ENCODE results near the gene SLC2A4RG. TPM values are rescaled to one million over a fixed set of nuclear protein-coding genes. Genes with fewer than 3 reads are reported as not detected.
"Not testable (repeated sequence)": the region's sequence is repeated elsewhere in the genome, so short reads cannot be mapped to it uniquely, and the experiment has no call there.

The SLC2A4RG gene
- total RNA-seq, 1 experiment from 2014 or later: 121 TPM

DNA sequence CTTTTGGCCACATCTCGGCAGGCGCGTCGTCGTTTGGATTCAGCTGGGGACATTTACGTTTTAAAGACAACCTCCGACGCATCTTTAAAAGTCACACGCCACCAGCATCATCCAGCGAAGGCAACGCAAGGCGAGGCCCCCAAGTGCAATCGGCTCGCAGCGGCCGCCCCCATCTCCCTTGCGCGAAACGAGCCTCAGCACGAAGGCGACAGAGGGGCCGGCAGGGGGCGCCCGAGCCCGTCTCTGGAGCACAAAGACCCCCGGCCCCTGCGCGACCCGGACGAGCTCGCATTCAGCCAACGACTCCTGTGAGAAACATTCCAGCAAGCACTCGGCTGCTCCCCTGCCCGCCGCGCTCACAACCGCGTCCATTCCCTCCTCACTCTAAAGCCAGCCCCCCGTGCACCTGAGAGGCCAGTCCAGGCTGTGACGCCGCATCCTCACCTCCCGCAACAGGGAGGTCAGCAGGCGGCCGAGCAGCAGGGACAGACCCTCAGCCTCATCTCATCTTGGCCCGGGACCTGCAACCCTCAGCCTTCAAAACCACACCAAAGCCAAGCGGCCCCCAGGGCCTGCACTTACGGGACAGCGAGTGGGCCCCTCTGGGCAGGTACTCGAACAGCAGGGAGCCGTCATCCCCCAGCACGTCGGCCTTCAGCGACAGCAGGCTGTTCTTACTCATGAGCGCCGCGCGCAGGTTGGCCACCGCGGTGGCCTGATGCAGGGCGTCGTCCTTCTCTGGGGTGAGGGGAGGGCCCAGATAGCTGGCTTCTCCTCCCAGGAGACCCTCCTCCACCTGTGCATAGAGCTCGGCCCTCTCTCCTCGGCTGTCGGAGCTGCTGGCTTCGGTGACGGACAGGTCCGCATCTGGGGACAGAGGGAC lies 35.8 kb downstream of the SLC2A4RG start (continued):
- TF ChIP-seq, protein P1, sequence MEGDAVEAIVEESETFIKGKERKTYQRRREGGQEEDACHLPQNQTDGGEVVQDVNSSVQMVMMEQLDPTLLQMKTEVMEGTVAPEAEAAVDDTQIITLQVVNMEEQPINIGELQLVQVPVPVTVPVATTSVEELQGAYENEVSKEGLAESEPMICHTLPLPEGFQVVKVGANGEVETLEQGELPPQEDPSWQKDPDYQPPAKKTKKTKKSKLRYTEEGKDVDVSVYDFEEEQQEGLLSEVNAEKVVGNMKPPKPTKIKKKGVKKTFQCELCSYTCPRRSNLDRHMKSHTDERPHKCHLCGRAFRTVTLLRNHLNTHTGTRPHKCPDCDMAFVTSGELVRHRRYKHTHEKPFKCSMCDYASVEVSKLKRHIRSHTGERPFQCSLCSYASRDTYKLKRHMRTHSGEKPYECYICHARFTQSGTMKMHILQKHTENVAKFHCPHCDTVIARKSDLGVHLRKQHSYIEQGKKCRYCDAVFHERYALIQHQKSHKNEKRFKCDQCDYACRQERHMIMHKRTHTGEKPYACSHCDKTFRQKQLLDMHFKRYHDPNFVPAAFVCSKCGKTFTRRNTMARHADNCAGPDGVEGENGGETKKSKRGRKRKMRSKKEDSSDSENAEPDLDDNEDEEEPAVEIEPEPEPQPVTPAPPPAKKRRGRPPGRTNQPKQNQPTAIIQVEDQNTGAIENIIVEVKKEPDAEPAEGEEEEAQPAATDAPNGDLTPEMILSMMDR (IDR thresholded peaks at IDR 0.05 in 2 of 3, conservative IDR thresholded peaks at IDR 0.05 in 1 of 3; ENCODE audit: borderline replicate concordance in 1 of 3, insufficient read depth in 1 of 3, low read depth in 2 of 3, low read length in 2 of 3): no peak
- TF ChIP-seq, protein P2, sequence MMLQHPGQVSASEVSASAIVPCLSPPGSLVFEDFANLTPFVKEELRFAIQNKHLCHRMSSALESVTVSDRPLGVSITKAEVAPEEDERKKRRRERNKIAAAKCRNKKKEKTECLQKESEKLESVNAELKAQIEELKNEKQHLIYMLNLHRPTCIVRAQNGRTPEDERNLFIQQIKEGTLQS (IDR thresholded peaks at IDR 0.05): no peak
- TF ChIP-seq JUND (IDR thresholded peaks at IDR 0.05): no peak
- TF ChIP-seq SRF (IDR thresholded peaks at IDR 0.05; ENCODE audit: low read depth): no peak
- TF ChIP-seq, protein P3, sequence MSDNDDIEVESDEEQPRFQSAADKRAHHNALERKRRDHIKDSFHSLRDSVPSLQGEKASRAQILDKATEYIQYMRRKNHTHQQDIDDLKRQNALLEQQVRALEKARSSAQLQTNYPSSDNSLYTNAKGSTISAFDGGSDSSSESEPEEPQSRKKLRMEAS (IDR thresholded peaks at IDR 0.05): no peak
- TF ChIP-seq POLR2AphosphoS5 (IDR thresholded peaks at IDR 0.05; ENCODE audit: low read depth, low read length): no peak
- no peak for TF ChIP-seq SP1 (IDR thresholded peaks at IDR 0.05; ENCODE audit: low read depth)
- no peak for TF ChIP-seq RAD21 (IDR thresholded peaks at IDR 0.05; ENCODE audit: low read depth)
- no peak for TF ChIP-seq TCF7L2 (IDR thresholded peaks at IDR 0.05; ENCODE audit: borderline replicate concordance, extremely low read depth, insufficient read depth, insufficient read length)

DNA sequence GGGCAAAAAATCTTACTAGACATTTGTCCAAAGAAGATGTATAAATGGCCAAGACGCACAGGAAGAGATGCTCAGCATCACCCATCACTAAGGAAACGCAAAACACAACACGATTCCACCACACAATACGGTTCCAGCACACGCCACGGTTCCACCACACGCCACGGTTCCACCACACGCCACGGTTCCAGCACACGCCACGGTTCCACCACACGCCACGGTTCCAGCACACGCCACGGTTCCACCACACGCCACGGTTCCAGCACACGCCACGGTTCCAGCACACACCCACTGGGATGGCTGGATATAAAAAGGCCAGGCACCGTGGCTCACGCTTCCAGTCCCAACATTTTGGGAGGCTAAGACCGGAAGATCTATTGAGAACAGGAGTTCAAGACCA lies 37.3 kb downstream of the SLC2A4RG start:
- H3K4me2 ChIP-seq (ENCODE audit: low read length); H3K9me3 ChIP-seq (ENCODE audit: control insufficient read depth in 1 of 2, insufficient read depth in 1 of 2, low read depth in 1 of 2, low read length in 2 of 2); H3K27me3 ChIP-seq (ENCODE audit: insufficient read depth, low read length); H4K20me1 ChIP-seq (ENCODE audit: insufficient read depth); BruUV-seq (replicated peaks); H3K27ac ChIP-seq (ENCODE audit: low read depth, low read length); POLR2A ChIA-PET; H3K9me2 ChIP-seq (ENCODE audit: insufficient read depth); ATAC-seq; DNase-seq (ENCODE audit: low read depth, low spot score); H3K4me3 ChIP-seq (replicated peaks in 1 of 2; ENCODE audit: low read depth in 1 of 2, low read length in 2 of 2); H3K36me3 ChIP-seq (ENCODE audit: control insufficient read depth in 1 of 2, insufficient read depth in 2 of 2, low read length in 2 of 2); H3K9ac ChIP-seq (ENCODE audit: low read length); intact Hi-C loops (cut with micrococcal nuclease); RAD21 ChIA-PET (ENCODE audit: low non-redundant PET in 1 of 2, low total read pairs in 2 of 2, uncharacterized antibody in 2 of 2, unreplicated experiment in 2 of 2); H3K79me2 ChIP-seq (ENCODE audit: insufficient read depth, low read length); H2AFZ ChIP-seq (ENCODE audit: low read depth, low read length, poor library complexity, severe bottlenecking): not testable (repeated sequence)
- peaks cover 21 to 27% of the 10 kb centered on the region in 2 experiments for H3K4me1 ChIP-seq (ENCODE audit: control insufficient read depth in 1 of 2, insufficient read depth in 2 of 2, low read length in 2 of 2)
- CTCF ChIA-PET: interaction anchor here (1.2 kb wide), 1 partner anchor 9 kb away, joined by 3 read pairs; no protein-coding TSS in a partner anchor

Data from HCT116 (cell line).